ENCODE measurements around the gene NBEA.

Gene NBEA

DNA sequence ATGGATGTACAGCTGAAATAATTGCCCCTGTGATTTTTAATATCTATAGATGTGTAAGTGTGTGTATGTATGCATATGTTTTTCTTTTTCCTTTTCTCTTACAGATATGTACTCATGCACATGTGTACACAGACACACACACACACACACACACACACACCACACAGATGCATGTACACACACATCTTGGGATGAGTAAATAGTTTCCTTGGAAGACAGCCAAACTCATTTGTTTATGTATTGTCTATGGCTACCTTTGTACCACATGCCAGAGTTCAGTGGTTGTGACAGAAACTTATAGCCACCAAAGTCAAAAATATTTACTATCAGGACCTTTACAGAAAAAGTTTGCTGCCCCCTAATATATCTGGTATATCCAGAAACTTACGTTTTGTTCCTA is 341.8 kb downstream of the NBEA start:
- Histone ChIP-seq H3K4me1 (ENCODE audit: insufficient read depth, poor library complexity, severe bottlenecking) (peaks cover 3% of the 10 kb centered on the region), H3K27me3 (ENCODE audit: insufficient read depth, poor library complexity, severe bottlenecking) (no peaks in the 10 kb centered on the region), H3K4me3 (ENCODE audit: severe bottlenecking) (no peak overlapping the region), H3K9me3 (ENCODE audit: severe bottlenecking) (no peaks in the 10 kb centered on the region), H3K27ac (ENCODE audit: poor library complexity, severe bottlenecking) (no peak overlapping the region), H3K36me3 (ENCODE audit: low read depth) (no peaks in the 10 kb centered on the region)
- ATAC-seq (ENCODE audit: low read depth) (0 out of 3 replicates have a peak, but pooled peaks have one; percentile 29), DNase-seq (ENCODE audit: low spot score) (no peak)
- TF ChIP-seq, protein P1, sequence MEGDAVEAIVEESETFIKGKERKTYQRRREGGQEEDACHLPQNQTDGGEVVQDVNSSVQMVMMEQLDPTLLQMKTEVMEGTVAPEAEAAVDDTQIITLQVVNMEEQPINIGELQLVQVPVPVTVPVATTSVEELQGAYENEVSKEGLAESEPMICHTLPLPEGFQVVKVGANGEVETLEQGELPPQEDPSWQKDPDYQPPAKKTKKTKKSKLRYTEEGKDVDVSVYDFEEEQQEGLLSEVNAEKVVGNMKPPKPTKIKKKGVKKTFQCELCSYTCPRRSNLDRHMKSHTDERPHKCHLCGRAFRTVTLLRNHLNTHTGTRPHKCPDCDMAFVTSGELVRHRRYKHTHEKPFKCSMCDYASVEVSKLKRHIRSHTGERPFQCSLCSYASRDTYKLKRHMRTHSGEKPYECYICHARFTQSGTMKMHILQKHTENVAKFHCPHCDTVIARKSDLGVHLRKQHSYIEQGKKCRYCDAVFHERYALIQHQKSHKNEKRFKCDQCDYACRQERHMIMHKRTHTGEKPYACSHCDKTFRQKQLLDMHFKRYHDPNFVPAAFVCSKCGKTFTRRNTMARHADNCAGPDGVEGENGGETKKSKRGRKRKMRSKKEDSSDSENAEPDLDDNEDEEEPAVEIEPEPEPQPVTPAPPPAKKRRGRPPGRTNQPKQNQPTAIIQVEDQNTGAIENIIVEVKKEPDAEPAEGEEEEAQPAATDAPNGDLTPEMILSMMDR (IDR thresholded peaks at IDR 0.05; ENCODE audit: poor library complexity, severe bottlenecking) = no peak

DNA sequence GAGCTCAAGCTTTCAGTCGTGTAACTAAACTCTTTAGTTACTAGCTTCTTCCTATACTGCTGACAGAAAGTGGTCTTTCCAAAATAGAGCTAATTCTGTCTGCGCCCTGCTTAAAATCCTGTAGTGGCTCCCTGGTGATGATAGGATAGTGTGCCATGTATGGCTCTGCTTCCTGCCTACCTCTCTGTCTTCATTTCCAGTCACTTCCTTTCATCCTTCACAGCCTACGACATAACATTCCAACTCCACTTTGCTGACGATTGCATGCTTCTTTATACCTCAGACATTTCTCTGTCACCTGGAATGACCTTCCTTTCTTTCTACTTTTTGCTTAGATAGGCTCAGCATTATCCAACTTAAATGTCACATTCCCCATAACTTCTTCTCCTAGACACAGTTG is 343.6 kb downstream of the NBEA start:
- Histone ChIP-seq H3K36me3 (ENCODE audit: low read depth) (no peaks in the 10 kb centered on the region), H3K9me3 (ENCODE audit: severe bottlenecking) (no peaks in the 10 kb centered on the region), H3K27ac (ENCODE audit: poor library complexity, severe bottlenecking) (no peak overlapping the region), H3K4me3 (ENCODE audit: severe bottlenecking) (no peak overlapping the region), H3K27me3 (ENCODE audit: insufficient read depth, poor library complexity, severe bottlenecking) (no peaks in the 10 kb centered on the region), H3K4me1 (ENCODE audit: insufficient read depth, poor library complexity, severe bottlenecking) (peaks cover 3% of the 10 kb centered on the region)
- no peak for ATAC-seq (ENCODE audit: low read depth)
- DNase-seq (ENCODE audit: low spot score) = no peak
- TF ChIP-seq, protein P1 (IDR thresholded peaks at IDR 0.05; ENCODE audit: poor library complexity, severe bottlenecking) = no peak

DNA sequence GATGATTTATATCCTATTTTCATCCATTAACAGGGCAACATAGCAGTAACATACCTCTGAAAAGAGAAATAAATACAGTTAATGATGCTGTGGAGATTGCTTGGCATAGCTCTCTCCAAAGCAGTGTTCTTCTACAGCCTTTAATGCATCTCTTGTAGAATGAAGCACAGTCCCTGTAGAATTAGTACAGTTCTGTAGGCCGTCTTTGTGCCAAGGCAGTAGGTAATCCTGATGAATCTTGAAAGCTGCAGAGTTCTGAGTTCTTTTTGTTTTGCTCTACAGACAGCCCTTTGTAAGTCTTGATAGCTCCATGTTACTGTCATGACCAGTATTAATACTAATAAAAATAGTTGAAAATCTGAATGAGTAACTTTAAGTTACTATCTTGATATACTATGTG is 350.3 kb downstream of the NBEA start:
- no peak for DNase-seq (ENCODE audit: low spot score)
- TF ChIP-seq, protein P1 (IDR thresholded peaks at IDR 0.05; ENCODE audit: poor library complexity, severe bottlenecking) = no peak
- Histone ChIP-seq H3K4me3 (ENCODE audit: severe bottlenecking) (no peak overlapping the region), H3K27me3 (ENCODE audit: insufficient read depth, poor library complexity, severe bottlenecking) (no peaks in the 10 kb centered on the region), H3K4me1 (ENCODE audit: insufficient read depth, poor library complexity, severe bottlenecking) (no peaks in the 10 kb centered on the region), H3K9me3 (ENCODE audit: severe bottlenecking) (no peaks in the 10 kb centered on the region), H3K36me3 (ENCODE audit: low read depth) (no peaks in the 10 kb centered on the region), H3K27ac (ENCODE audit: poor library complexity, severe bottlenecking) (no peak overlapping the region)
- ATAC-seq (ENCODE audit: low read depth) = no peak

DNA sequence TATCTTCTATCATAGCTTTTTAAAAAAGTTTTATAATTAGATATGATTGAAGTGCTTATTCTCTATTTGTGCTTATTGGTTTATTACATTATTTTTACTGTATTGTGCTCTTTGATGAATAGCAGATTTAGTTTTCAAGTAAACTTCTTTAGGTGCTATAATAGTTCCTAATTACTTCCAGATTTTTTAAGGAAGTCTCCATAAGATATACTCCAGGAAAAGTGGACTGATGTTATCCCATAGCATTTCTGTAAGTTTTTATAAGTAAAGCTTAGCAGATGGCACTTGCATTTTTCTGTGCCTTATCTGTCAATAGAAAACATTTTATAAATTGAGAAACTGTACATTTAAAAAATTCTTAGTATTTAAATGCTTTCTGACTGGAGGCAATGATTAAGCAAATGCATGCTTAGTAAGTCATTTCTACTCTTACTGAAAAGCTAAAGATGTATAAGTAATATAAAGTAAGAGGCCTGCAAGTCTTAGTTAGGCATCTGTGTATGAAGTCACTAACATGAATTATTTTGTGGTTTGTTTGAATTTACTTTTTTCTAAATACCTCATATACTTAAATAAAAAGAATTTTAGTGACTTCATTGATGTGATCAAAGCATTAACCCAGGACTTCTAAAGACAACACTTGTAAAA is 351.6 kb downstream of the NBEA start:
- H3K4me1 ChIP-seq (ENCODE audit: insufficient read depth, poor library complexity, severe bottlenecking) = no peaks in the 10 kb centered on the region
- no peak overlapping the region for H3K4me3 ChIP-seq (ENCODE audit: severe bottlenecking)
- H3K36me3 ChIP-seq (ENCODE audit: low read depth) = no peaks in the 10 kb centered on the region
- TF ChIP-seq, protein P1 (IDR thresholded peaks at IDR 0.05; ENCODE audit: poor library complexity, severe bottlenecking) = no peak
- no peak overlapping the region for H3K27ac ChIP-seq (ENCODE audit: poor library complexity, severe bottlenecking)
- no peak for ATAC-seq (ENCODE audit: low read depth)
- no peaks in the 10 kb centered on the region for H3K27me3 ChIP-seq (ENCODE audit: insufficient read depth, poor library complexity, severe bottlenecking)
- DNase-seq (ENCODE audit: low spot score) = no peak
- H3K9me3 ChIP-seq (ENCODE audit: severe bottlenecking) = no peaks in the 10 kb centered on the region

DNA sequence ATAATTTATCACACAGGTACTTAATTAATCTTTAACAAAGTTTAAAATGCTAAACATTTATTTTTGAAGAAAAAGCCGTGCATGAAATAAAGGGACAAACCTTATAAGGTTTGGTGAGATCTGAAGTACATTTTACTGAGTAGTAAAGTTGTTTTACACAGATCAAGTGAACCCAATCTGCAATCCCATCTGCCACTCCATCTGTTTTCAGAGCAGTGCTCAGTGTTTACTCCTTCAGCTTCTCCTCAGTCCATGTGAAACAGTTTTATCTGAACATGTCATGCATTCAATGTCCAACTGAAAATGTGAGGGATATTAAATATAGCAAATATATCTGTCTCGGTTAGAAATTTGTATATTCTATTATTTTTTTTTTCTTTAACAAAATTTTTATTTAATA is 367.6 kb downstream of the NBEA start:
- ATAC-seq (ENCODE audit: low read depth) (no peak), DNase-seq (ENCODE audit: low spot score) (no peak)
- TF ChIP-seq, protein P1 (IDR thresholded peaks at IDR 0.05; ENCODE audit: poor library complexity, severe bottlenecking) = no peak
- Histone ChIP-seq H3K27ac (ENCODE audit: poor library complexity, severe bottlenecking) (no peak overlapping the region), H3K4me3 (ENCODE audit: severe bottlenecking) (no peak overlapping the region), H3K27me3 (ENCODE audit: insufficient read depth, poor library complexity, severe bottlenecking) (no peaks in the 10 kb centered on the region), H3K9me3 (ENCODE audit: severe bottlenecking) (no peaks in the 10 kb centered on the region), H3K36me3 (ENCODE audit: low read depth) (no peaks in the 10 kb centered on the region), H3K4me1 (ENCODE audit: insufficient read depth, poor library complexity, severe bottlenecking) (no peaks in the 10 kb centered on the region)

Measured in RWPE2 (cell line).